Subcutaneous adipose tissue (tissue), 4 donors: ENCODE results near the gene GAB1. TPM values are rescaled to one million over a fixed set of nuclear protein-coding genes. Genes with fewer than 3 reads are reported as not detected.

Experiments
- total RNA-seq, 4 donors: library from RNA; depleted of rRNA; stranded (reverse); fragments of >200 nt; gene quantifications; one replicate each; pipeline ENCODE4 v1.1.0, GENCODE V29; 2016
- TF ChIP-seq, protein P1 (sequence below): fragments of 450-650 bp; IDR thresholded peaks from one replicate; pipeline ENCODE4 v1.5.1; 2016; ENCODE audit warnings: low read depth, mild to moderate bottlenecking, control low read depth, antibody characterized with exemption, moderate library complexity

GAB1 gene
- total RNA-seq, 4 donors from 2014 or later: 21.8 to 41.3 (median 31.7) TPM

DNA sequence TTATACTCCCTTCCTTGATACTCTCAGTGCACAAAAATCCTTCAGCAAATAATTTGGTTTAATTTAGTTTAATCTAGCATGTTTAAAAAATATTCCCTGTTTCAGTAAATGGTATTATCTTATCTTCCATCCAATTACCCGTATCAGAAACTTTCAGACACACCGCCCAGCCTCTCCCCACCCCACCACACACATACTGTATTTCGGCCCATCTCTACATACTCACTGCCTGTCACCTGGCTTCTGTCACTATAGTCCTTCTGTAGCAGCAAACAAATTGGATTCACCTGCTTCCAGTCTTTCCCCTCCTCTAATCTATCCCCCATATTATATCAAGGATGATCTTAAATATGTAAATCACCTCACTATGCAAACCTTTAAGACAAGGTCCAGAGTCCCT is 24.8 kb upstream of the GAB1 start:
- TF ChIP-seq, protein P1, sequence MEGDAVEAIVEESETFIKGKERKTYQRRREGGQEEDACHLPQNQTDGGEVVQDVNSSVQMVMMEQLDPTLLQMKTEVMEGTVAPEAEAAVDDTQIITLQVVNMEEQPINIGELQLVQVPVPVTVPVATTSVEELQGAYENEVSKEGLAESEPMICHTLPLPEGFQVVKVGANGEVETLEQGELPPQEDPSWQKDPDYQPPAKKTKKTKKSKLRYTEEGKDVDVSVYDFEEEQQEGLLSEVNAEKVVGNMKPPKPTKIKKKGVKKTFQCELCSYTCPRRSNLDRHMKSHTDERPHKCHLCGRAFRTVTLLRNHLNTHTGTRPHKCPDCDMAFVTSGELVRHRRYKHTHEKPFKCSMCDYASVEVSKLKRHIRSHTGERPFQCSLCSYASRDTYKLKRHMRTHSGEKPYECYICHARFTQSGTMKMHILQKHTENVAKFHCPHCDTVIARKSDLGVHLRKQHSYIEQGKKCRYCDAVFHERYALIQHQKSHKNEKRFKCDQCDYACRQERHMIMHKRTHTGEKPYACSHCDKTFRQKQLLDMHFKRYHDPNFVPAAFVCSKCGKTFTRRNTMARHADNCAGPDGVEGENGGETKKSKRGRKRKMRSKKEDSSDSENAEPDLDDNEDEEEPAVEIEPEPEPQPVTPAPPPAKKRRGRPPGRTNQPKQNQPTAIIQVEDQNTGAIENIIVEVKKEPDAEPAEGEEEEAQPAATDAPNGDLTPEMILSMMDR: no peak

DNA sequence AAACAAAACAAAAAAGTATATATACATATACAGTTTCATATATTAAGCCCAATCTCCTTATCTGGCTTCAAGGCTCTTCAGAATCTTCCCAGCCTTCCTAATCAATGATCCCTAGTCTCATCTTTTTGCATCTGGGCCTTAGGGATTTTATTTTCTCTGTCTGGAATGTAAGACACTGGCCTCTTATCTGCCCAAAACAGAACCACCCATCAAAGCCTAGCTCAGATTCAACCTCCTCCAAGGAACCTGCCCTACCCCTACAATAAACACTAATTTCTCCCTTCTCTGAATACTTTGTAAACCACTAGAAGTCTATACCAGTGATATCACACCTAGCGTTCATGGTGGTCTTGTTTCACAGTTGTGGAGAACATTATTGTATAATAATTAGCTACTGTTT is 23.2 kb upstream of the GAB1 start:
- TF ChIP-seq, protein P1: no peak

DNA sequence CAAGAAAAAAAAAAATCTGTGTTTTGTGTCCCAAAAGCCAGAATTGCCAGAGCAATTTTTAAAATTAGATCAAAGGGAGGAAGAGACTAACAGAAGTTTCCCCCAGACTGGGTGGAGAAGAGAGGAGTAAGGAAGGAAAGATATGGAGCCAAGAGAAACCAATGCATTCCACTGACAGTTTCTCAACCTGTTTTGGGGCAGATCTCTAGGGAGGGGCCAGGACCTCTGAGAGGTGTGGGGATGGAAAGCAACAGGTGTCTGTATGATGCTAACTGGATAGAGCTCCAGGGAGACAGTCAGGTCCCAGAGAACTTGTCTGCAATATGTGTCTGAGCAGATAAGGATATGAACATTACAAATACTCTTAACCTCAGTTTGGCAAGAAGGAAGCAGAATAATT is 22.7 kb upstream of the GAB1 start:
- TF ChIP-seq, protein P1: no peak

DNA sequence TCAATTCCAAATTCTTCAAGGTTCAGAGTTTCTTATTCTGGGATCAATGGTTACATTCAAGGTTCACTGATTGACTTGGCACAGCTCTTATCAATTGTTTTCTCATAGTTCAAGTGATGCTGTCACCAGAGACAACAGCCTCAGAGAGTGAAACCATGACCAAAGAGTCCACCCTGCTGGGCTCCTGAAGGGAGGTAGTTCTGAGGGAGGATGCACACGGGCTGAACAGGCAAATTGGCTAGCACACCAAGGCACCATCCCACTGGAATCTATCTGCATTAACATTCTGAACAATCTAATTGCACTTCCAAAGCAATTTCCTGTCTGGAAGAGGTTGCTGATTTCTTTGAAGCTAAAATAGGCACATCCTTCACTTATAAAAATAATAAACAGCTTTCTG is 16.6 kb upstream of the GAB1 start:
- TF ChIP-seq, protein P1: no peak

DNA sequence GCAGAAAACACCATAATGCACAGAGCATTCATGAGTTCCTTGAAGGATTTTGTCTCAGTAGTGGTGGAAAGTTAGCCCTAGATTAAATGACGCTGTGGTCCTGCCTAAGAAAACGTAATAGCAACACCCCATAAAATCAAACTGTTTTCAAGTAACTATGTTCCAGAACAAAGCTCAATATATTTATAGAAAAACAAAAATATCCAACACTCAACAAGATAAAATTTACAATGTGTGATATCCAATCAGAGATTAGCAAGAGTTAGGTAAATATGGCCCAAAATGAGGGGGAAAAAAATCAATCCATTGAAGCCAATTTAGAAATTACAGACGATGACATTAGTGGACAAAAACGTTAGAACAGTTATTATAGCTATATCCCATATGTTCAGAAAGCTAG is 9.9 kb upstream of the GAB1 start:
- TF ChIP-seq, protein P1: no peak

DNA sequence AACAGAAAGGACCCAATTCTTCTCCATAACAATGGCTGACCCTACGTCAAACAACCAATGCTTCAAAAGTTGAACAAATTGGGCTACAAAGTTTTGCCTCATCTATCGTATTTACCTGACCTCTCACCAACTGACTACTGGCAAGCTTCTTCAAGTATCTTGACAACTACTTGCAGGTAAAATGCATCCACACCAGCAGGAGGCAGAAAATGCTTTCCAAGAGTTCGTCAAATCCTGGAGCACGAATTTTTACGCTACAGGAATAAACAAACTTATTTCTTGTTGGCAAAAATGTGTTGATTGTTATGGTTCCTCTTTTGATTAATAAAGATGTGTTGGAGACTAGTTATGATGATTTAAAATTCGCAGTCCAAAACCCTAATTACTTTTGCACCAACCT is 6.7 kb upstream of the GAB1 start:
- TF ChIP-seq, protein P1: no peak

DNA sequence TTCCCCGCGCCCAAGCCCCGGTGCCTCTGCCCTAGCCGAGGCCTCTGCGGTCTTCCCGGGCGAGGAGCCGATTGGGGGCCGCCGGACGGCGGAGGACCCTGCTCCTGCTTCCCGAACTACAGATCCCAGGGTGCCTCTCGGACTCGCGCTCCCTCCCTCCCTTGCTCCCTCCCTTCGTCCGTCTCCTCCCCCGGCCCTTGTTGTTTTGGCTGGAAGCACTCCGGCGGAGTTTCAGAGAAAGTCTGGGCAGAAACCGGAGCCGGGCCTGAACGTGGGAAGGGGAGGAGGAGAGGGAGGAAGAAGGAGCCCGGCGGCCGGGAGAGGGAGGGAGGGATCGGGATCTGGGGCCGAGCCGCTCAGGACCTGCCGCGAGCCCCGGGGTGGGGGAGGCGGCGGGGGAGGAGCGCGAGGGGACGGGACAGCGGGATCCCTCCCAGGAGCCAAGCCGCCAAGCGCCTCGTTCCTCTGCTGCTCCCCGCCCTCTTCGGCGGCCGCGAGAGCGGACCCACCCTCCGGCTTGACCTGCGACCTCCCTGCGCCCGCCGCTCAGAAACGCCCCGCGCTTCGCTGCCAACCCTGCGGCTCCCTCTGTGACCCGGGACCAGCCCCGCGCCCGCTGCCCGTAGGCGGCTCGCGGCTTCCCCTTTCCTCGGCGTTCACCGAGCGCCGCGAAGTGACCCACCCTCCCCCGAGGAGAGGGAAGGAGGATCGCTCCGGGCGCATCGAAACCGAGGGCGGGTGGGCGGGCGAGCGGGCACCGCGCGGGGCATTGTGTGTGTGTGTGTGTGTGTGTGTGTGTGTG is 496 bp upstream of the GAB1 start:
- TF ChIP-seq, protein P1: no peak
